ENCODE measurements around the gene TPM2. TPM values are rescaled to one million over a fixed set of nuclear protein-coding genes. Genes with fewer than 3 reads are reported as not detected.

The TPM2 gene
- total RNA-seq, 1 experiment from 2014 or later, result 544 TPM

GRCh38 chr9:35723908-35724307 is 34.2 kb upstream of the TPM2 start:
- TF ChIP-seq REST (IDR thresholded peaks at IDR 0.05; ENCODE audit: insufficient read depth in 1 of 2, low read depth in 2 of 2, low read length in 1 of 2), result no peak
- TF ChIP-seq POLR2AphosphoS5 (IDR thresholded peaks at IDR 0.05; ENCODE audit: low read depth, low read length), result no peak
- no peak for TF ChIP-seq CTCF (IDR thresholded peaks at IDR 0.05)
- no peaks in the 10 kb centered on the region for H3K27me3 ChIP-seq (ENCODE audit: control insufficient read depth, insufficient read depth, low read length)
- in situ Hi-C loops (cut with HindIII; ENCODE audit: low pct_unique_long_range_greater_than_20kb, low sequenced_read_pairs) (no loop called here), intact Hi-C loops (cut with micrococcal nuclease; ENCODE audit: unreplicated experiment) (no loop called here)
- no peaks in the 10 kb centered on the region for H3K9me3 ChIP-seq (ENCODE audit: control insufficient read depth, insufficient read depth, low read depth, low read length)
- no TSS peak for BruUV-seq (replicated peaks)
- H3K36me3 ChIP-seq (ENCODE audit: control insufficient read depth, insufficient read depth, low read length), result peaks cover 28% of the 10 kb centered on the region
- H3K27ac ChIP-seq (ENCODE audit: low read length), result no peak overlapping the region
- ChIA-PET POLR2A (no interaction called here), CTCF (no interaction called here)
- peaks cover 11% of the 10 kb centered on the region for H3K4me1 ChIP-seq (ENCODE audit: control insufficient read depth, insufficient read depth, low read length)
- no peak for ATAC-seq
- no peak for DNase-seq (ENCODE audit: low read depth, low spot score)
- no peak overlapping the region for H3K4me3 ChIP-seq (ENCODE audit: low read depth in 2 of 2, low read length in 2 of 2)

GRCh38 chr9:35723426-35723825 is 33.7 kb upstream of the TPM2 start:
- CTCF ChIA-PET, result no interaction called here
- DNase-seq (ENCODE audit: low read depth, low spot score) (no peak), ATAC-seq (no peak)
- Histone ChIP-seq H3K9me3 (ENCODE audit: control insufficient read depth, insufficient read depth, low read depth, low read length) (no peaks in the 10 kb centered on the region), H3K36me3 (ENCODE audit: control insufficient read depth, insufficient read depth, low read length) (peaks cover 30% of the 10 kb centered on the region), H3K4me1 (ENCODE audit: control insufficient read depth, insufficient read depth, low read length) (peaks cover 6% of the 10 kb centered on the region), H3K4me3 (ENCODE audit: low read depth in 2 of 2, low read length in 2 of 2) (no peak overlapping the region), H3K27me3 (ENCODE audit: control insufficient read depth, insufficient read depth, low read length) (no peaks in the 10 kb centered on the region), H3K27ac (ENCODE audit: low read length) (no peak overlapping the region)
- no TSS peak for BruUV-seq (replicated peaks)
- TF ChIP-seq REST (IDR thresholded peaks at IDR 0.05; ENCODE audit: insufficient read depth in 1 of 2, low read depth in 2 of 2, low read length in 1 of 2), result no peak
- no peak for TF ChIP-seq TCF7L2 (IDR thresholded peaks at IDR 0.05; ENCODE audit: low read depth, low read length)
- TF ChIP-seq POLR2AphosphoS5 (IDR thresholded peaks at IDR 0.05; ENCODE audit: low read depth, low read length), result no peak
- TF ChIP-seq CTCF (IDR thresholded peaks at IDR 0.05), result no peak
- no peak for TF ChIP-seq SIN3A (IDR thresholded peaks at IDR 0.05; ENCODE audit: borderline replicate concordance, insufficient read depth, low read depth, low read length)
- in situ Hi-C loops (cut with HindIII; ENCODE audit: low pct_unique_long_range_greater_than_20kb, low sequenced_read_pairs) (no loop called here), intact Hi-C loops (cut with micrococcal nuclease; ENCODE audit: unreplicated experiment) (no loop called here)
- POLR2A ChIA-PET, result no interaction called here

Data from Panc1 (cell line).